GM19463 (cell line): ENCODE results near the gene ABCA7.

ENCODE experiments used
- ATAC-seq: cut with Tn5 transposase; IDR thresholded peaks from one replicate; pipeline ENCODE4 v1.9.1; 2021; ENCODE audit warnings: mild to moderate bottlenecking, moderate library complexity; ENCODE audit not compliant: unreplicated experiment

ABCA7 gene

DNA sequence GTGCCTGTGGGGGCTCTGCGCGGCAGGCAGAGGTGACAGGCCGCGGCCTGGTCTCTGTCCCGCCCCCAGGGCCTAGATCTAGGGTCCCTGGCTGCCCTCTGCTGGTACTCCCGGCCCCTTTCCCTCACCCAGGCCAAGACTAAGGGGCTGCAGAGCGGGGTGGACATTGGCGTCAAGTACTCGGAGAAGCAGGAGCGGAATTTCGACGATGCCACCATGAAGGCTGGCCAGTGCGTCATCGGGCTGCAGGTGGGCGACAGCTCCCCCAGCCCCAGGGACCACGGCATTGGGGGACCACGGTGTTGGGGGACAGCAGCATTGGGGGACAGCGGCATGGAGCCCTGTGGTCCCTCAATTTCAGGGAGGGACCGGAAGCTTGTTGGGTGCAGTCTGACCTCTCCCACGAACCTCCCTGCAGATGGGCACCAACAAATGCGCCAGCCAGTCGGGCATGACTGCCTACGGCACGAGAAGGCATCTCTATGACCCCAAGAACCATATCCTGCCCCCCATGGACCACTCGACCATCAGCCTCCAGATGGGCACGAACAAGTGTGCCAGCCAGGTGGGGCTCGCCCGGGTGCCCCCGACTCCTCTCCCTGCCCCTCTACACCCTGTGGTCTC lies 3.8 kb upstream of the ABCA7 start:
- no peak for ATAC-seq

- ATAC-seq = no peak
Measured at GRCh38 chr19:1037621-1038064, 2.3 kb upstream of the ABCA7 start.

- no peak for ATAC-seq
Measured at GRCh38 chr19:1038978-1039645, 795 bp upstream of the ABCA7 start.

- peak; percentile 38 for ATAC-seq
Measured at GRCh38 chr19:1040476-1041271, 767 bp downstream of the ABCA7 start.

GRCh38 chr19:1041272-1041834 lies 1.4 kb downstream of the ABCA7 start:
- ATAC-seq = no peak

GRCh38 chr19:1041835-1042685 lies 2.2 kb downstream of the ABCA7 start:
- ATAC-seq = no peak

- no peak for ATAC-seq
Measured at GRCh38 chr19:1042689-1043511, 3.0 kb downstream of the ABCA7 start.

DNA sequence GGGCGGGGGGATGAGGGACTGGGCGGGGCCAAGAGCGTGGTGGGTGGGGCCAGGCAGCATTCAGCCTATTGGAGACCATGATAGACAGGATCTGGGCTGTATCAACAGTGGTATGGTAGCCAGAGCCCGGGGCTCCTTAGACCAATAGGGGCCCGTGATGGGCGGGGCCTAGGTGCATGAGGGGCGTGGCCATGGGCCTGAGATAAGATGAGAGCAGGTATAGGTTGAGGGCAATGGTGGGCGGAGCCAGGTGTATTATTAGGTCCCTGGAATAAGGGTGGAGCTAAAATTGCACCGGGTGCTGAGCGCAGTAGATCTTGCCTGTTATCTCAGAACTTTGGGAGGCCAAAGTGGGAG lies 5.3 kb downstream of the ABCA7 start:
- ATAC-seq = no peak

GRCh38 chr19:1046117-1046626 lies 6.3 kb downstream of the ABCA7 start:
- no peak for ATAC-seq

DNA sequence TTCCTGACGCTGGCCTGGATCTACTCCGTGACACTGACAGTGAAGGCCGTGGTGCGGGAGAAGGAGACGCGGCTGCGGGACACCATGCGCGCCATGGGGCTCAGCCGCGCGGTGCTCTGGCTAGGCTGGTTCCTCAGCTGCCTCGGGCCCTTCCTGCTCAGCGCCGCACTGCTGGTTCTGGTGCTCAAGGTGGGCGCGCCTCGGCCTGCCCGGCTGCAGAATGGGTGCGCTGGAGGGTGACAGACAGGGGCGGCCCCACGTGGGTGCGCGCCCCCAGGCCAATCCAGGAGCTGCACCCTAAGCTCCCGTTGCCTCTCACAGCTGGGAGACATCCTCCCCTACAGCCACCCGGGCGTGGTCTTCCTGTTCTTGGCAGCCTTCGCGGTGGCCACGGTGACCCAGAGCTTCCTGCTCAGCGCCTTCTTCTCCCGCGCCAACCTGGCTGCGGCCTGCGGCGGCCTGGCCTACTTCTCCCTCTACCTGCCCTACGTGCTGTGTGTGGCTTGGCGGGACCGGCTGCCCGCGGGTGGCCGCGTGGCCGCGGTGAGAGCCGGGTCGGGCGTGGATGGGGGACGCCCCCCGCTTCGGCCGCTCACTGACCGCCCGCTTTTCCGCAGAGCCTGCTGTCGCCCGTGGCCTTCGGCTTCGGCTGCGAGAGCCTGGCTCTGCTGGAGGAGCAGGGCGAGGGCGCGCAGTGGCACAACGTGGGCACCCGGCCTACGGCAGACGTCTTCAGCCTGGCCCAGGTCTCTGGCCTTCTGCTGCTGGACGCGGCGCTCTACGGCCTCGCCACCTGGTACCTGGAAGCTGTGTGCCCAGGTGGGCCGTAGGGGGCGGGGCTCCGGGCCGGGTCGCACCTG lies 7.2 kb downstream of the ABCA7 start:
- ATAC-seq = no peak

DNA sequence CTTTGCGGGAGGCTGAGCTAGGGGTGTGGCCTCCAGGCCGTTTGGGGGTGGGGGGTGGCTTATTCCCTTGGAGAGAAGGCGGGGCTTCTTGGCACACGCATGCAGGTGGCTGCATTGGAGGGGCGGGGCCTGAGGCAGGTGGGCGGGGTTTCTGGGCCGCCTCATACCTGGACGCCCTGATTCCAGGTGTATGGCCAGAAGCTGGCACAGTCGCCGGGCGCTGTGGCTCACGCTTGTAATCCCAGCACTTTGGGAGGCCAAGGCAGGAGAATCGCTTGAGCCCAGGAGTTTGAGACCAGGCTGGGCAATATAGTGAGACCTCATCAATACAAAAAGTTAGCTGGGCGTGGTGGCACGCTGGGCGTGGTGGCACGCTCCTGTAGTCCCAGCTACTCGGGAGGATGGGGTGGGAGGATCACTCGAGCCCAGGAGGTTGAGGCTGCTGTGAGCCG lies 7.8 kb downstream of the ABCA7 start:
- ATAC-seq = no peak

DNA sequence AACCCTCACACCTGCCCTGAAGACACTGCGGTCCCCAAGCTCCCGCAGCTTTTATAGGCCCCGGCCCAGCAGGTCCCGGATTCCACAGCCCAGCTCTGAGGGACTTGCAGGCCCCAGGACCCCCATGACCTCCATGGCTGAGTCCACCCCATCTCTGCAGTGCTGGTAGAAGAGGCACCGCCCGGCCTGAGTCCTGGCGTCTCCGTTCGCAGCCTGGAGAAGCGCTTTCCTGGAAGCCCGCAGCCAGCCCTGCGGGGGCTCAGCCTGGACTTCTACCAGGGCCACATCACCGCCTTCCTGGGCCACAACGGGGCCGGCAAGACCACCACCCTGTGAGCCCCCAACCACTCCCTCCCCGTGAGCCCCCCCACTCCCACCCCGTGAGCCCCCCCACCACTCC lies 9.2 kb downstream of the ABCA7 start:
- no peak for ATAC-seq

DNA sequence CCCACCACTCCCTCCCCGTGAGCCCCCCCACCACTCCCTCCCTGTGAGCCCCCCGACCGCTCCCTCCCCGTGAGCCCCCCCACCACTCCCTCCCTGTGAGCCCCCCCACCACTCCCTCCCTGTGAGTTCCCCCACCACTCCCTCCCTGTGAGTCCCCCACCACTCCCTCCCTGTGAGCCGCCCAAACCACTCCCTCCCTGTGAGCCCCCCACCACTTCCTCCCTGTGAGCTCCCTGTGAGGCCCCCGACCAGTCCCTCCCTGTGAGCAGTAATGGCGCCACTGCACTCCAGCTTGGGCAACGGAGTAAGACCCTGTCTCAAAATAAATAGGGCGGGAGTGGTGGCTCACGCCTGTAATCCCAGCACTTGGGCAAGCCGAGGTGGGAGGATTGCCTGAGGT lies 9.9 kb downstream of the ABCA7 start:
- ATAC-seq = no peak

GRCh38 chr19:1050989-1051788 lies 11.3 kb downstream of the ABCA7 start:
- ATAC-seq = no peak

DNA sequence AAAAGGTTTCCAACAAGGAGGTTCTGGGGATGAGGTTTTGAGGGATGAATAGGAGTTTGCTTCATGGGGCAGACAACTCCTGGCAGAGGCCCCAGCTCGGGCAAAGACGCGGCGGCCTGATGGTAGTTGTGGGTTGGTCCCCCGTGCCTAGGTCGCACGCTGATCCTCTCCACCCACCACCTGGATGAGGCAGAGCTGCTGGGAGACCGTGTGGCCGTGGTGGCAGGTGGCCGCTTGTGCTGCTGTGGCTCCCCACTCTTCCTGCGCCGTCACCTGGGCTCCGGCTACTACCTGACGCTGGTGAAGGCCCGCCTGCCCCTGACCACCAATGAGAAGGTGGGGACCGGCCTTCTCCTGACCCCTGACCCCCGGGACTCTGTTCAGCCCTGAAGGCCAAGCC lies 11.9 kb downstream of the ABCA7 start:
- no peak for ATAC-seq

DNA sequence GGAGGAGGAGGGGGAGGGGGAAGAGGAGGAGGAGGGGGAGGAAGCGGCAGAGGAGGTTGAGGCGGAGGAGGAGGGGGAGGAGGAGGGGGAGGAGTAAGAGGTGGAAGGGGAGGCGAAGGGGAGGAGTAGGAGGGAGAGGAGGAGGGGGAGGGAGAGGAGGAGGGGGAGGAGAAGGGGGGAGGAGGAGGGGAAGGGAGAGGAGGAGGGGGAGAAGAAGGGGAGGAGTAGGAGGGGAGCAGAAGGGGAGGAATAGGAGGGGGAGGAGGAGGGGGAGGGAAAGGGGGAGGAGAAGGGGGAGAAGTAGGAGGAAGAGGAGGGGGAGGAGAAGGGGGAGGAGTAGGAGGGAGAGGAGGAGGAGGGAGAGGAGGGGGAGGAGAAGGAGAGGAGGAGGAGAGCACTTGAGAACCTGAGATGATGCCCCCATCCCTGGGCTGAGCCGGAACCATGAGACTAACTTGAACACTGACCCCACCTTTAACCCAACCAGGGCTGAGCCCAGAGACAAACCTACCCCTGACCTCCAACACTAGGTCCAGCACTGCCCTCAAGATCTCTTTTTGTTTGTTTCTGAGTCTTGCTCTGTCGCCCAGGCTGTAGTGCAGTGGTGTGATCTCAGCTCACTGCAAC lies 12.6 kb downstream of the ABCA7 start:
- no peak for ATAC-seq
